ENCODE measurements around the gene QRFP.
"Not testable (repeated sequence)": the region's sequence is repeated elsewhere in the genome, so short reads cannot be mapped to it uniquely, and the experiment has no call there.

Gene QRFP

GRCh38 chr9:130919559-130920145, 23.0 kb upstream of the QRFP start:
- DNase-seq = no peak

DNA sequence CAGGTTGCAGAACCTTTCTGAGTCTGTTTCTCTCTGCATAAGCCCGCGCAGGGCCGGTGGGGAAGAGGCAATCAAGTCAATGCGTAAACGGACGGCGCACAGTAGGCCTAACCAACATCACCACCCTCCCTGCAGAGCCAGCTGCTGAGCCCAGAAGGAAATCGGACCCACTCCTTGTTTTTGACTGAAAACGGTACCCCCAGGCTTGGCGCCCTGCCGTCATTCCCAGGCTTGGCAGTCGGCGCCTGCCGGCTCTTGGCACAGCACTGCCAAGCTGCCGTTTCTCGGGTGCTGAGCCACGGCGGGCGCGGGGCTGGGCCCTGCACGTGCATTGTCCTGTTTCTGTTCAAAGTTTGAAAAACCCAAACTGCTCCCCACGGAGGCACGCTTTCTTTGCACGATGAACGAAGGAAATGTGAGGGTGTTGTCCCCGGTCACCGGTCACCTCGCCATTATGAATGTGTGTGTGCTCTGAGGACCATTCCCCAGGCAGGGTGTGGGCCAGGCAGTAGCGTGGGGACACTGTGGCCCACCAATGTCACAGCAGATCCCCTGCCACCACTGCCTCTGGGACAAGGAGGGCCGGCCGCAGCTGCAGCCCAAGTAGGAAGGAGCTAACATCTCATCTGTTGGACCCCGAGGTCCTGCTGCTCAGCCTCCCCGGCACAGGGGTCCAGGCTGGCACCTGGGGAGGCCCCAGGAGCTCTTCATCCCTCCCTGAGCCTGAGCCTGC, 22.4 kb upstream of the QRFP start:
- DNase-seq = no peak

- DNase-seq = no peak
Observed at GRCh38 chr9:130918101-130918825, 21.7 kb upstream of the QRFP start.

- no peak for DNase-seq
Observed at GRCh38 chr9:130917168-130917960, 20.8 kb upstream of the QRFP start.

GRCh38 chr9:130915096-130915447, 18.5 kb upstream of the QRFP start:
- no peak for DNase-seq

DNA sequence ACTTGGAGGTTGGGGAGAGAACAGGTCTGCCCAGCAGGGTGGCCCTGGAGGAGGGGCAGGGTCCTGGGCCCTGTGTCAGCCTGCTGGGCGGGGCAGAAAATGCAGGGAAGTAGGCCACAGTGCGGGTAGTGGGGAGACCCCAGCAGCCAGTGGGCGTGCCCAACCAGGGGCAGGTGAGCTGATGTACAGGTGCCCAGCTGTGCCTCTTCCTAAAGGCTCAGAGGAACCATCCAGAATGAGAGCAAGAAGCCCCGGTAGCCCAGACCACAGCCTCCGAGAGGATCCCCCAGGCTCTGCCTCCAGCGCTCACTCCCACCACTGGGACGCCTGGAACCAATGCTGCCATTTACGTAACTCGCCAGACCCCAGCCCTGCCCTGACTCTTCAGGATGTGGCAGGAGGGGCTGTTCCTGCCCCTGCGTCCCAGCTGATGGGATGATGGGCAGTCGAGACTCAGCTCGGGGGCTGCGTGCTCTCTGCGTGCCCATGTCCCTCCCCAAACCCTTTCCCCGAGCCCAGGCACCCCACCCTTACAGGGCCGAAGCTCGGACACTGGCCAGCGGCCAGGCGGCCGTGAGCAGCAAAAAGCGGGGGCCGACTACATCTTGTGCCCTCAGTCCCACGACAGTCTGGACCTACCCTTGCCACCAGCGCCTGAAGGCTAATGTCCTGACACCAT, 17.9 kb upstream of the QRFP start:
- DNase-seq = no peak

- DNase-seq = no peak
Observed at GRCh38 chr9:130913599-130914416, 17.2 kb upstream of the QRFP start.

GRCh38 chr9:130912932-130913598, 16.5 kb upstream of the QRFP start:
- no peak for DNase-seq

GRCh38 chr9:130911254-130912049, 14.8 kb upstream of the QRFP start:
- no peak for DNase-seq

DNA sequence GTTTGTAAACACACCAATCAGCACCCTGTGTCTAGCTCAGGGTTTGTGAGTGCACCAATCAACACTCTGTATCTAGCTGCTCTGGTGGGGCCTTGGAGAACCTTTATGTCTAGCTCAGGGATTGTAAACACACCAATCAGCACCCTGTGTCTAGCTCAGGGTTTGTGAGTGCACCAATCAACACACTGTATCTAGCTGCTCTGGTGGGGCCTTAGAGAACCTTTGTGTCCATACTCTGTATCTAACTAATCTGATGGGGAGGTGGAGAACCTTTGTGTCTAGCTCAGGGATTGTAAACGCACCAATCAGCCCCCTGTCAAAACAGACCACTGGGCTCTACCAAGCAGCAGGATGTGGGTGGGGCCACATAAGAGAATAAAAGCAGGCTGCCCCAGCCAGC, 14.1 kb upstream of the QRFP start:
- not testable (repeated sequence) for DNase-seq

DNA sequence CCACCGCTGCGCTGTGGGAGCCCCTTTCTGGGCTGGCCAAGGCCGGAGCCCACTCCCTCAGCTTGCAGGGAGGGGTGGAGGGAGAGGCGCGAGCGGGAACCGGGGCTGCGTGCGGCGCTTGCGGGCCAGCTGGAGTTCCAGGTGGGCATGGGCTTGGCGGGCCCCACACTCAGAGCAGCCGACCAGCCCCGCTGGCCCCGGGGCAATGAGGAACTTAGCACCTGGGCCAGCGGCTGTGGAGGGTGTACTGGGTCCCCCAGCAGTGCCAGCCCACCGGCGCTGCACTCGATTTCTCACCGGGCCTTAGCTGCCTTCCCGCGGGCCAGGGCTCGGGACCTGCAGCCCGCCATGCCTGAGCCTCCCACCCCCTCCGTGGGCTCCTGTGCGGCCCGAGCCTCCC, 13.4 kb upstream of the QRFP start:
- not testable (repeated sequence) for DNase-seq

GRCh38 chr9:130908878-130909355, 12.3 kb upstream of the QRFP start:
- DNase-seq = no peak

GRCh38 chr9:130908146-130908877, 11.7 kb upstream of the QRFP start:
- no peak for DNase-seq

DNA sequence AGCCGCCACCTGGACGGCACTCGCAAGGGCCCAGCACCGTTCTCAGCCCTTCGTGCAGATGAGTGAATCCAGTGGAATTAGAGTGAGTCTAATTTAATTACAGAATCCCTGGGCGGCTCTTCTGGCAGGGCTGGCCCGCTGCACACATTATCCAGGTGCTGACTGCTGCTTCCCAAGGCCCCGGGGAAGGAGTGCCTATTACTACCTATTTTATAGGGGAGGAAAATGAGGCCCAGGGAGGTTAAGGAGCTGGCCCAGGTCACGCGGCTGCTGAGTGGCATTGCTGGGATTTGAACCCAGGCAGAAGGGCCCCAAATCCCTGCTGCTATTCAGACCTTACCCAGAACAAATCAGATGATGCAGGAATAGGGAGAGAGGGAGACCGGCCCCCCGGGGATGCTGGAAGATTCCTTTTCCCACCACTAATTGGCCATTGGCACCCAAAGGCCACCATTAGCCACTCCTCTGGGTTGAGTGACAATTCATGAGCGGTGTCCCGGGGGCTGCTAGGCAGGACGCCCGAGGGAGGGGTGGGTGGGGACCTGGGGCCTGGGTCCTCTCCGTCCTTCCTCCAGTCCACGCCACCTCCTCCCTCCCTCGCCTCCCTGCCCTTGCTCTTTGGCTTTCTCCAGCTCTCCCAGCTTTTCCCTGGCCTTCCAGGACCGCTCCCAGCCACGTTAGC, 10.3 kb upstream of the QRFP start:
- DNase-seq = no peak

DNA sequence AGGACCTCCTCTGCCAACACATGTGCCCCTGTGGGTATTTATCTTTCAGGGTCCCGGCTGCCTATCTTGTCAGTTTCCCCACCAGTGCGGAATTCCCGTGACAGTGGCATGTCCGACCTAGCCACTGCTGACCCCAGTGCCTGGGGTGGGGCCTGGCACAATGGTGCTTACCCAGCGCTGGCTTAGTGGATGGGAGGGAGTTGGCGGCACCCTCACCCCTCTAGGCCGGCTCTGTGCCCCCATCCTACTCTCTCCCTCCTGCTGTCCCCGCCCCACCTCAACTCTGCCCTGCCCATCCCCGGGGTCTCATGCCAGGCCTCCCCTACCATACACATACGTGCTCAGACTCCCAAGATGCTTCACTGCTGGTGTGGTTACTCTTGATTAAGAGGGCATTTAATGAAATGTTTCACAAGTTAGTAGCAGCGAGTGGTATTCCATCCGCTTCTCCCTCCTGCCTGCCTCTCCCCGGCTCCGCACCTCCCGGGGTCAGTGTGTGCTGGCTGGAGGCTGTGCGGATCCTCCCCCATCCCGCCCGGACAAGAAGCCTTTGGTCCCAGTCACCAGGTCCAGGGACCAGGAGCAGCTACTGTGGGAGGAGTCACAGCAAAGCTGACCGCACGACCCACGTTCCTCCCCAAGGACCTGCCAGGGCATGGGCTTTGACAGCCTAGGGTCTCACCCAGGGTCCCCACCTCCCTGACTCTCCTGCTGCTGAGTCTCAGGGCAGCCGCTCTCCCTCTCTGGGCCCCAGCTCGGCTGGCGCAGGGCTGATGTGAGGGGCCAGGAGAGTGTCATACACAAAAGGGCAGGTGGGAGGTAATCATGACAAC, 9.5 kb upstream of the QRFP start:
- no peak for DNase-seq

GRCh38 chr9:130905125-130905901, 8.7 kb upstream of the QRFP start:
- DNase-seq = no peak
